ENCODE measurements around the gene RBMXL3.
"Not testable (repeated sequence)": the region's sequence is repeated elsewhere in the genome, so short reads cannot be mapped to it uniquely, and the experiment has no call there.

Gene RBMXL3

DNA sequence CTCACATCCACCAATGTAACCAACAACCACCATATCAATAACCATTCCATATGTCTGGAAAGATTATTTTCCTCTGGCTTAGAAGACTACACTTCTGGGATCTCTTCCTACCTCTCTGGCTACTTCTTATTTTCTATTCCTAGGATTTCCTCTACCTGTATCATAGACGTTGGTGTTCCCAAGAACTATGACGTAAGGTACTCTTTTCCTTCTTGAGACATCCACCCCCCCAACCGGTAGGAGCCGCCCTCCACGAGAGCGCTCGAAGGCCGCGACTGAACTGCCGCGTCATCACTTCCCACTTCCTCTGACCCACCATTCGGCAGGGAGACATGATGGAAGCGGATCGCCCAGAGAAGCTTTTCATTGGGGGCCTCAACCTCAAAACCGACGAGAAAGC, at the start of gene RBMXL3:
TSS of gene RBMXL3 (plus strand) at position 301 of the 400 bp plus-strand sequence. CDS start at position 333, 32 bp downstream.
- no peak for DNase-seq

DNA sequence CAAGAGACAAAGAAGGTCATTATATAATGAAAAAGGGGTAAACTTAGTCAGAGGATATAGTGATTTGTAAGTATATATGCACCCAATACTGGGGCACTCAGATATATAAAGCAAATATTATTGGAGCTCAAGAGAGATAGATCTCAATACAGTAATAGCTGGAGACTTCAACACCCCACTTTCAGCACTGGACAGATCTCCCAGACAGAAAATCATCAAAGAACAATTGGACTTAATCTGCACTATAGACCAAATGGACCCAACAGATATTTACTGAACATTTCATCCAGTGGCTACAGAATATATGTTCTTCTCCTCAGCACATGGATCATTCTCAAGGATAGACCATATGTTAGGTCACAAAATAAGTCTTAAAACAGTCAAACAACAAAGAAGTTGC, 47.2 kb upstream of the RBMXL3 start:
- DNase-seq = no peak

DNA sequence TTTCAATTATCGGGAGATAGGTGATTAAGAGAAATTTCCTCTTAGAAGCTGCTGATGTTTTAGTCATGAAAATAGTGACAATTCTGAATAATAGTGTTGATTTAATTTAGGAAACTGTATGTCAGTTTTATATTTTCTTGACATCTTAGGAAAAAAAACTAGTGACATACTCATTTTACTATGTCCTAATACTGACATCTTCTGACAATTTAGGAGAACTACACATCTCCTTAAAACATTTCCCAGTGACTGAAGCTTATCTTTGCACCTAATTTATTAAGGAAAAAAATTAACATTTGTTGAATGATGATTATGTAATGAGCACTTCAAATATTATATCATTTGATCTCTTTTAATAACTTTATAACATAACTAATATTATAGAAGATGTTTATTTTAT, 42.0 kb upstream of the RBMXL3 start:
- no peak for DNase-seq

DNA sequence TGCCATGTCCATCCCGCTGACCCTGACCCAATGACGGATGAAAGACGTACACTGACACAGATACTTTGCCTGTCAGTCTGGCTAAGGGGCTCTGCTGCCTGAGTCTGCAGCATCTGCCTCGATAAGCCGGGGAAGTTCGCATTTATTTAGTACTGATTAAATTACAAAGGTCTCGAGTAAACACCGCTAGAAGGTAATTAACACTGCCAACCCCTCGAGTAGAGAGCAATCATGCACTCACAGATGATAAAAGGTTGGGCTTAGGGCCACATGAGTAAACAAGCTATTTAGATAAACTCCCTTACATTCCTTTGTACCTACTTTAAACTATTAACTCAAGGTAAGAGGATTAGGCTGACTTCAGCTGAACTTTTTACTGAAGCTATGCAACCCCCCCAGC, 16.0 kb upstream of the RBMXL3 start:
- DNase-seq = no peak

GRCh38 chrX:115174548-115174947, 14.7 kb upstream of the RBMXL3 start:
- DNase-seq = peak; percentile 16

- peak; percentile 14 for DNase-seq
These were observed 11.3 kb upstream of the RBMXL3 start for GRCh38 chrX:115177932-115178331.

GRCh38 chrX:115178473-115178872, 10.7 kb upstream of the RBMXL3 start:
- no peak for DNase-seq

GRCh38 chrX:115183980-115184379, 5.2 kb upstream of the RBMXL3 start:
- no peak for DNase-seq

- no peak for DNase-seq
These were observed 731 bp downstream of the RBMXL3 start for GRCh38 chrX:115189646-115190635.

DNA sequence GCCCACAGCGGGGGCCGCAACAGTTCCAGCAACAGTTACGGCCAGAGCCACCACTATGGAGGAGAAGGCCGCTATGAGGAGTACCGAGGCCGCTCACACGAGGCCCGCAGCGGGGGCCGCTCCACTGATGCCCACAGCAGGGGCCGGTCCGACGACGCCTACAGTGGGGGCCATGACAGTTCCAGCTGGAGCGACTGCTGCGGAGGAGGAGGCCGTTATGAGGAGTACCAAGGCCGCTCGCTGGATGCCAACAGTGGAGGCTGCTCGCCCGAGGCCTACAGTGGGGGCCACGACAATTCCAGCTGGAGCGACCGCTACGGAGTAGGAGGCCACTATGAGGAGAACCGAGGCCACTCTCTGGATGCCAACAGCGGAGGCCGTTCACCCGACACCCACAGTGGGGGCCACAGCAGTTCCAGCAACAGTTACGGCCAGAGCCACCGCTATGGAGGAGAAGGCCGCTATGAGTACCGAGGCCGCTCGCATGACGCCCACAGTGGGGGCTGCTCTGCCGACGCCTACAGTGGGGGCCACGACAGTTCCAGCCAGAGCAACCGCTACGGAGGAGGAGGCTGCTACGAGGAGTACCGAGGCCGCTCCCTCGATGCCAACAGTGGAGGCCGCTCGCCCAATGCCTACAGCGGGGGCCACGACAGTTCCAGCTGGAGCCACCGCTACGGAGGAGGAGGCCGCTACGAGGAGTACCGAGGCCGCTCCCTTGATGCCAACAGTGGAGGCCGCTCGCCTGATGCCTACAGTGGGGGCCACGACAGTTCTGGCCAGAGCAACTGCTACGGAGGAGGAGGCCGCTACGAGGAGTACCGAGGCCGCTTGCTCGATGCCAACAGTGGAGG, 1.7 kb downstream of the RBMXL3 start:
- DNase-seq = no peak

- DNase-seq = no peak
These were observed 2.5 kb downstream of the RBMXL3 start for GRCh38 chrX:115191490-115192243.

- DNase-seq = no peak
These were observed 3.1 kb downstream of the RBMXL3 start for GRCh38 chrX:115192244-115192700.

DNA sequence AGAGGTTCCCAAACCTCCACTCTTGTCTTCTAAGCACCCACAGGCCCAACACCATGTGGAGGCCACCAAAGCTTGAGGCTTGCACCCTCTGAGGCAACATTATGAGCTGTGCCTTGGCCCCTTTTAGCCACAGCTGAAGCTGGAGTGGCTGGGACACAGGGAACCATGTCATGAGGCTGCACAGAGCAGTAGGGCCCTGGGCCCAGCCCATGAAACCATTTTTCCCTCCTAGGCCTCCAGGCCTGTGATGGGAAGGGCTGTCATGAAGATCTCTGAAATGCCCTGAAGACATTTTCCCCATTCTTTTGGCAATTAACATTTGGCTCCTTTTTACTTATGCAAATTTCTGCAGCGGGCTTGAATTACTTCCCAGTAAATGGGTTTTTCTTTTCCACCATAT, 14.8 kb downstream of the RBMXL3 start:
- no peak for DNase-seq

GRCh38 chrX:115209547-115209946, 20.3 kb downstream of the RBMXL3 start:
- DNase-seq = not testable (repeated sequence)

- no peak for DNase-seq
These were observed 24.9 kb downstream of the RBMXL3 start for GRCh38 chrX:115214151-115214550.

DNA sequence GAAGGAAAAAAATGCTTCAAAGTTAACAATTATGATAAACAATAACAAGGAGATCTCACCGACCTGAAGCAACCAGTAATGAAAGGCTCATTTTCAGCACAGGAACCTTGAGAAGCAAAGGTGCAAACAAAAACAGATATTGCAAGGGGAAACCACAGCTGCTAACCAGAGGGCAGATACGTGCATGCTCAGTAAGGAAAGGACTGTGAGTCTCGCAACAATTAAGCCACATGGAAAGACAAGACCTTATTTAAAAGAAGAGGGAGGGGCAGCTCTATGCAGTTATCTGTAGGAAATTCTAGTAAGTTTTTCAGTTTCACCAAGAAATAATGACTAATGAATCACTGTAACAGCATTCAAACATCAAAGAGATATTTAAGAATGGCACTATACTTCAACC, 25.4 kb downstream of the RBMXL3 start:
- DNase-seq = no peak

DNA sequence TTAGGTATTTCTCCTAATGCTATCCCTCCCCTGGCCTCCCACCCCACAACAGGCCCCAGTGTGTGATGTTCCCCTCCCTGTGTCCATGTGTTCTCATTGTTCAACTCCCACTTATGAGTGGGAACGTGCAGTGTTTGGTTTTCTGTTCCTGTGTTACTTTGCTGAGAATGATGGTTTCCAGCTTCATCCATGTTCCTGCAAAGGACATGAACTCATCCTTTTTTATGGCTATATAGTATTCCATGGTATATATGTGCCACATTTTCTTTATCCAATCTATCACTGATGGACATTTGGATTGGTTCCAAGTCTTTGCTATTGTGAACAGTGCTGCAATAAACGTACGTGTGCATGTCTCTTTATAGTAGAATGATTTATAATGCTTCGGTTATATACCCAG, 28.1 kb downstream of the RBMXL3 start:
- DNase-seq = not testable (repeated sequence)

DNA sequence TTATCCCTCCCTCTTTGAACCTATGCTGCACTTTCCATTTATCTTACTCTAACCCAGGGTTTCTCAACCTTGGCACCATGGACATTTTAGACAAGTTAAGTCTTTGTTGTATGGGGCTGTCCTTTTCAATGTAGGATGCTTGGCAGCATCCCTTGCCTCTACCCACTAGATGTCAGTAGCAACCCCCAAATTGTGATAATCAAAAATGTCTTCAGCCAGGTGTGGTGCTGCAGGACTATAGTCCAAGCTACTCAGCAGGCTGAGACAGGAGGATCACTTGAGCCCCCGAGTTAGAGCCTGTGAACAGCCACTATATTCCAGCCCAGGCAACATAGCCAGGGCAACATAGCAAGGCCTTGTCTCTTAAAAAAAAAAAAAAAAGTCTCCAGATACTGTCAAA, 37.7 kb downstream of the RBMXL3 start:
- DNase-seq = peak; percentile 31

GRCh38 chrX:115229337-115230003, 40.3 kb downstream of the RBMXL3 start:
- DNase-seq = no peak

DNA sequence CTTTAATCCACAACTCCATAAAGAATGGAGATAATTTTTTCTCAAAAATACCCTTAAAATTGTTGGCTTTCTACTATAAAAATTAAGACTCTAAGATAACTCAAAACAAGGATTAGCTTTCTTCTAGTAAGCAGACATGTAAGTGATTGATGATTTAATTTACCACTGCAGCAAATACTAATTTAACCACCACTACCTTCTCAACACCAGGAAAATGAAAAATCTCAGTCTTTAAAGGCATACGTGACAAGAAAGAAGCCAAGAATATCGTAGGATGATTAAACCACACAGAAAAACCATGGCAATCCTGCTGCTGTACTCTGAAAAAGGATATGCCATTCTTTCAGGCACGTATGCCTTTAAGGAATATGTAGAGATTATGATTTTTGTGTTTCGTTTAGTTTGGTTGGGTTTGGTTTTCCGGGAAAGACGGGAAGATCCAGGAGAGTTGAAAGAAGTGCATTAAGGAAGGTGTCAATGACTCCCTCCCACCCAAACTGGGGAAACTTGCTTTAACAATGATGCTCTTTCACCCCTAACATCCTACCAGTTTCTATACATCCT, 43.8 kb downstream of the RBMXL3 start:
- DNase-seq = no peak

DNA sequence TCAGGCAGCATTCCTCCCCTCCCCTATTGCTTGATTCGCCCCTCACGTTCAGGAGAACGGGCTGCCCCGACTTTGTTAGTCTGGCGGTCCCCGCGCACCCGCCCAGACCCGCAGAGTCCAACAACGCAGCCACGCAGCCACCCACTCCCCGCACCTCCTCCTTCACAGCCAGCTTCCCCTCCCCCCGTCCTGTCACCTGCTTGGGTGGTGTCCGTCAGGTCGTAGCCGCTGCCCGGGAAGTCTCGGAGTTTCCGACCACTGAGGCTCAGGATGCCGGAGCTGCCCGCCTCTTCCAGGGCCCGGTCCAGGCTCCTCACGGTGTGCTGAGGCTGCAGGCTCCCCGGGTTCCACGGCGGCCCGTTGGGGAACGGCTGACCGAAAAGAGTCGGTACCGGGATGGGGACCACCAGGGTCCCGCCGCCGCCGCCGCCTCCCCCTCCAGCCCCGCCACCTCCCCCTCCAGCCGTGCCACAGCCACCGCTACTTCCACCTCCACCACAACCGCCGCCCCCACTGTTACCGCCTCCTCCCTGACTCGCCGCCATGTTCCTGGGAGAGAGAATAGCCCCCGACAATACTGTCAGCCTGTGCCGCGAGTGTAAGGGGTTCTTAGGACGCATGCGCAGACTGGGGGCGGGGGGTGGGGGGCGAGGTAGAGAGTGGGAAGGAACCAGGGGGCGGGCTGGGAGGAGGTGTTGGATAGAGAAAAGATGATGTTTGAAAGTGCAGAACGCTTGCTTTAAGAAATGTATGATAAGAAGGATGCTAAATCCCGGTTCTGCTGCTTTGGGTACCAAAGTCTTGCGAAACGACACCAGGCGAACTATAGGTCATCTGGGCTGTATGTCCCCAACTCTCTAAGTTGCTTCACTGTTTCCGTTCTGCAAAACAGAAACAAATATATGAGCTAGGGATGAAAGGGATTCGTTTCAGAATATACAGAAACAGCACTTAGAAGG, 44.6 kb downstream of the RBMXL3 start, which contains the start of gene LRCH2:
TSS of gene LRCH2 (minus strand) at position 600 of the 959 bp plus-strand sequence. CDS start at position 545, 55 bp downstream.
- DNase-seq = no peak
